Fibroblast of lung (primary cell): ENCODE measurements around the gene IDUA. TPM values are rescaled to one million over a fixed set of nuclear protein-coding genes. Genes with fewer than 3 reads are reported as not detected.

Source experiments
- DNase-seq, 2 donors: peaks; one replicate each; pipeline versions ENCODE4 v3.0.0 to v3.0.0-alpha.2; 2010; ENCODE audit warnings: low read depth in 2 of 2
- H2AFZ ChIP-seq: 2 replicates; pipeline ENCODE4 v1.5.1; 2012; ENCODE audit warnings: low read length, control low read depth, inconsistent platforms
- H3K27ac ChIP-seq: 2 replicates; pipeline ENCODE4 v1.5.1; 2011; ENCODE audit warnings: low read length, control low read depth; ENCODE audit not compliant: insufficient read depth
- H3K27me3 ChIP-seq: 2 replicates; pipeline ENCODE4 v1.5.1; 2011; ENCODE audit warnings: mild to moderate bottlenecking, low read length; ENCODE audit not compliant: control insufficient read depth, insufficient read depth
- H3K36me3 ChIP-seq: 2 replicates; pipeline ENCODE4 v1.5.1; 2011; ENCODE audit warnings: low read length; ENCODE audit not compliant: control insufficient read depth, insufficient read depth
- H3K4me1 ChIP-seq: 2 replicates; pipeline ENCODE4 v1.5.1; 2011; ENCODE audit warnings: low read length; ENCODE audit not compliant: control insufficient read depth, insufficient read depth; ENCODE audit errors: extremely low read depth
- H3K4me2 ChIP-seq: 2 replicates; pipeline ENCODE4 v1.5.1; 2011; ENCODE audit warnings: low read length, control low read depth; ENCODE audit not compliant: insufficient read depth; ENCODE audit errors: extremely low read depth
- H3K4me3 ChIP-seq, 4 experiments: fragments of 200-600 bp in 1 of 4; sonication (generic) in 1 of 4; replicated peaks in 1 of 4; 2 replicates each; pipeline ENCODE4 v1.5.1; 2011 to 2016; ENCODE audit warnings: low read length in 4 of 4, low read depth in 3 of 4, mild to moderate bottlenecking in 3 of 4, control low read depth in 2 of 4, inconsistent platforms in 1 of 4, mixed read lengths in 1 of 4; ENCODE audit not compliant: insufficient read depth in 1 of 4; ENCODE audit errors: control extremely low read depth in 1 of 4
- H3K79me2 ChIP-seq: 2 replicates; pipeline ENCODE4 v1.5.1; 2012; ENCODE audit warnings: mild to moderate bottlenecking, low read length, inconsistent platforms; ENCODE audit not compliant: control insufficient read depth, insufficient read depth
- H3K9ac ChIP-seq: 2 replicates; pipeline ENCODE4 v1.5.1; 2011; ENCODE audit warnings: mild to moderate bottlenecking, low read length, control low read depth; ENCODE audit not compliant: insufficient read depth
- H3K9me3 ChIP-seq: 2 replicates; pipeline ENCODE4 v1.5.1; 2012; ENCODE audit warnings: low read depth, low read length; ENCODE audit not compliant: control insufficient read depth, insufficient read depth
- H4K20me1 ChIP-seq: 2 replicates; pipeline ENCODE4 v1.5.1; 2011; ENCODE audit warnings: low read length; ENCODE audit not compliant: control insufficient read depth, insufficient read depth; ENCODE audit errors: extremely low read depth
- CTCF ChIP-seq, 2 donors: IDR thresholded peaks in 1 of 2; conservative IDR thresholded peaks in 1 of 2; 1 replicate in 1 of 2; 2 replicates in 1 of 2; pipeline ENCODE4 v1.5.1; 2011 to 2012; ENCODE audit warnings: low read length in 2 of 2, control low read depth in 1 of 2, inconsistent platforms in 1 of 2, low read depth in 1 of 2, mild to moderate bottlenecking in 1 of 2
- EZH2 ChIP-seq: IDR thresholded peaks from 2 replicates; pipeline ENCODE4 v1.5.1; 2012; ENCODE audit warnings: low read length, control low read depth, mild to moderate bottlenecking; ENCODE audit errors: missing control alignments
- polyA plus RNA-seq, 2 donors: library from polyadenylated mRNA; depleted of rRNA in 1 of 2; stranded (reverse) in 1 of 2; unstranded in 1 of 2; fragments of >200 nt; gene quantifications; 2 replicates each; pipeline ENCODE4 v1.2.1, GENCODE V29; 2011 to 2012; ENCODE audit warnings: missing spikeins in 1 of 2
- total RNA-seq: library from RNA; depleted of rRNA; stranded (reverse); fragments of >200 nt; gene quantifications from 2 replicates; pipeline ENCODE4 v1.2.1, GENCODE V29; 2014

Gene IDUA
- total and polyA plus RNA-seq, 2 donors (not counting 1 experiment from before 2014, with no cell fraction given), result 3.1 to 11.1 TPM

- Histone ChIP-seq H3K27ac (no peak overlapping the region), H3K9ac (no peak overlapping the region), H4K20me1 (no peaks in the 10 kb centered on the region), H3K27me3 (peaks cover 42% of the 10 kb centered on the region), H3K4me2 (no peak overlapping the region), H2AFZ (no peak overlapping the region), H3K36me3 (no peaks in the 10 kb centered on the region), H3K79me2 (no peaks in the 10 kb centered on the region), H3K9me3 (no peaks in the 10 kb centered on the region), H3K4me1 (peaks cover 2% of the 10 kb centered on the region), H3K4me3 (no peak overlapping the region)
- TF ChIP-seq CTCF (conservative IDR thresholded peaks at IDR 0.05 in 1 of 2, IDR thresholded peaks at IDR 0.05 in 1 of 2; ENCODE audit: low read depth in 1 of 2, low read length in 2 of 2) (no peak), EZH2 (no peak)
- no peak for DNase-seq
Observed at GRCh38 chr4:1004071-1004418, 17.2 kb downstream of the IDUA start.

DNA sequence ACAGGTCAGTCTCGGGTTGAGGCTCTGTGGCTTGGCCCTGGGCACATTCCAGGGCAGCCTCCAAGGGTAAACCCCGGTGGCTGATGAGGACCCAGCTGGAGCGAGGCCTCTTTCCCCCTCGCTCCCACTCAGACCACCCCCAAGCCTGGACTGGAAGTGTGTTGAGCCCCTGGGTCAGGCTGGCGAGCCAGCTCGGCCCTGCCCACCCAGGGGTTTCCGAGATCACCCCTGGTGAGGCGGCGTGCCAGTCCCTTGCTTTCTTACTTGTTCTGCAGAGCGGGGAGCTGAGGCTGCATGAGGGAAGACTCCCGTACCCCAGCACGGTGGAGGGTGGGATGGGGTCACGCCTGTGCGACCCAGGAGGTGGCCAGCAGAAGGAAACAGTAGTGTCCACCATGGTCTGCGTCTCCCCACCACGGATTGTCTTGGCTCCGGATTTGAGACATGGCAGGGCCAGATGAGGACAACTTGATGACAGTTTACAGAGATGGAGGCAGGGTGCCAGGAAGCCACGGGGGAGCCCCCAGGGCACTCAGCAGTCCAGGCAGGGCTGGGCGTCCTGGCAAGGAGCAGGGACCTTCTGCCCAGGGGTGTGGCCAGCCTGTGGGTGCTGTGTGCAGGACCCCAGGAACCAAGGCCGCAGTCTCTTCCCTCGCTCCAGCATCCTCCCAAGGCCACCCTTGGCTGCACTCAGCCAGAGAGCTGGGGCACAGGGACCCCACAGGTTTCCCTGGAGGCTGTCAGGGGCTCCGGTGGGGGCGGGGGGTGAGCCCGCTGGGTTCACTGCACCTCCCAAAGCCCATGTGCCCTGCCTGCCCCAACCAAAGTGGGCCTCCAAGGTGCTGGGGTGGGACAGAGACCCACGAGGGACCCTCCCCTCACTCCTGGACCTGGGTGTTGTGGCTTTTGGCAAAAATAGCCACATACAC lies 18.0 kb downstream of the IDUA start:
- peaks cover 43% of the 10 kb centered on the region for H3K27me3 ChIP-seq
- H3K79me2 ChIP-seq, result no peaks in the 10 kb centered on the region
- no peak overlapping the region for H3K4me2 ChIP-seq
- peaks cover 3% of the 10 kb centered on the region for H3K4me1 ChIP-seq
- no peak overlapping the region for H3K9ac ChIP-seq
- H3K9me3 ChIP-seq, result no peaks in the 10 kb centered on the region
- no peaks in the 10 kb centered on the region for H4K20me1 ChIP-seq
- no peak overlapping the region for H3K27ac ChIP-seq
- H3K4me3 ChIP-seq, result no peak overlapping the region
- DNase-seq, result no peak
- H2AFZ ChIP-seq, result no peak overlapping the region
- H3K36me3 ChIP-seq, result no peaks in the 10 kb centered on the region
- TF ChIP-seq EZH2, result no peak
- TF ChIP-seq CTCF (conservative IDR thresholded peaks at IDR 0.05 in 1 of 2, IDR thresholded peaks at IDR 0.05 in 1 of 2; ENCODE audit: low read depth in 1 of 2, low read length in 2 of 2), result no peak

DNA sequence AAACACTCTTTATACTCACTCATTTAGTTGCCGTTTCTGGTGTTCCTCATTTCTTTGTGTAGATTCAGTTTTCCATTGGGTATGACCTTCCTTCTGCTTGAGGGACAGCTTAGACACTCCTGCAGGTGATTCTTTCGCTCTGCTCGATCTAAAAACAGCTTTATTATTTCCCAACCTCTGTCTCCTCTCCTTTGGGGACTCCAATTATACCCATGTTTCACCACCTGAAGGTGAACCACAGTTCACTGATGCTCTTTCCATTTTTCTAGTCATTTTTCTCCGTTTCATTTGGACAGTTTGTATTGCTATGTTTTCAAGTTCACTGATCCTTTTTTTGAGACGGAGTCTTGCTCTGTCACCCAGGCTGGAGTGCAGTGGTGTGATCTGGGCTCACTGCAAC lies 20.0 kb downstream of the IDUA start:
- DNase-seq, result no peak
- H2AFZ ChIP-seq, result no peak overlapping the region
- no peak overlapping the region for H3K4me2 ChIP-seq
- peaks cover 3% of the 10 kb centered on the region for H3K4me1 ChIP-seq
- no peaks in the 10 kb centered on the region for H3K79me2 ChIP-seq
- no peak overlapping the region for H3K27ac ChIP-seq
- peaks cover 36% of the 10 kb centered on the region for H3K27me3 ChIP-seq
- H3K9me3 ChIP-seq, result no peaks in the 10 kb centered on the region
- H3K4me3 ChIP-seq, result no peak overlapping the region
- no peaks in the 10 kb centered on the region for H4K20me1 ChIP-seq
- no peaks in the 10 kb centered on the region for H3K36me3 ChIP-seq
- no peak for TF ChIP-seq EZH2
- TF ChIP-seq CTCF (conservative IDR thresholded peaks at IDR 0.05 in 1 of 2, IDR thresholded peaks at IDR 0.05 in 1 of 2; ENCODE audit: low read depth in 1 of 2, low read length in 2 of 2), result no peak
- no peak overlapping the region for H3K9ac ChIP-seq
